Stimulated activated CD4-positive, alpha-beta T cell treated with anti-CD3 and anti-CD28 coated beads, TNF-alpha, amount 100 ng/mL, for 4 hours (primary cell): Measurements from ENCODE around the gene MRPS7.

Source experiments
- DNase-seq, 3 experiments: peaks; one replicate each; pipeline ENCODE4 v3.0.0-alpha.2; 2020; ENCODE audit warnings: low read depth in 3 of 3

MRPS7 gene

GRCh38 chr17:75261336-75262111 is at the start of gene MRPS7, which contains the start of gene GGA3:
Gene MRPS7 (plus strand): TSS chr17:75261879. CDS start chr17:75261901, 22 bp downstream.
Gene GGA3 (minus strand): TSS chr17:75261606. CDS start chr17:75261587, 19 bp downstream.
- peak; percentile 93 to 96 (median 94) for DNase-seq

GRCh38 chr17:75218131-75218530 is 43.5 kb upstream of the MRPS7 start:
- no peak for DNase-seq

GRCh38 chr17:75219815-75220214 is 41.9 kb upstream of the MRPS7 start:
- no peak for DNase-seq

- DNase-seq, result no peak
These were observed 36.7 kb upstream of the MRPS7 start for GRCh38 chr17:75225016-75225415.

GRCh38 chr17:75227729-75228128 is 34.0 kb upstream of the MRPS7 start:
- no peak for DNase-seq

GRCh38 chr17:75228305-75228704 is 33.4 kb upstream of the MRPS7 start:
- no peak for DNase-seq

- no peak for DNase-seq
These were observed 32.8 kb upstream of the MRPS7 start for GRCh38 chr17:75228847-75229246.

GRCh38 chr17:75231071-75231470 is 30.6 kb upstream of the MRPS7 start:
- no peak for DNase-seq

GRCh38 chr17:75231741-75232464 is 29.8 kb upstream of the MRPS7 start:
- no peak for DNase-seq

GRCh38 chr17:75232786-75233185 is 28.9 kb upstream of the MRPS7 start:
- DNase-seq, result no peak

- DNase-seq, result no peak
These were observed 24.3 kb upstream of the MRPS7 start for GRCh38 chr17:75237100-75238014.

GRCh38 chr17:75238020-75238580 is 23.6 kb upstream of the MRPS7 start:
- no peak for DNase-seq

- peak in 2 of 3 experiments; percentile 27 to 51 for DNase-seq
These were observed 22.9 kb upstream of the MRPS7 start for GRCh38 chr17:75238684-75239191.

GRCh38 chr17:75239214-75239613 is 22.5 kb upstream of the MRPS7 start:
- DNase-seq, result no peak

GRCh38 chr17:75239778-75240393 is 21.8 kb upstream of the MRPS7 start:
- DNase-seq, result no peak

- peak in 2 of 3 experiments; percentile 29 to 31 for DNase-seq
These were observed 21.1 kb upstream of the MRPS7 start for GRCh38 chr17:75240394-75241142.

GRCh38 chr17:75241143-75241430 is 20.6 kb upstream of the MRPS7 start:
- no peak for DNase-seq

- no peak for DNase-seq
These were observed 20.2 kb upstream of the MRPS7 start for GRCh38 chr17:75241502-75241901.

- DNase-seq, result no peak
These were observed 19.7 kb upstream of the MRPS7 start for GRCh38 chr17:75241996-75242460.

GRCh38 chr17:75242461-75243042 is 19.1 kb upstream of the MRPS7 start:
- DNase-seq, result no peak
